Measurements from ENCODE around the gene CACNA1I.

Gene CACNA1I

GRCh38 chr22:39562839-39563489, 7.6 kb upstream of the CACNA1I start:
- TF ChIP-seq FOXM1 (IDR thresholded peaks at IDR 0.05; ENCODE audit: borderline replicate concordance, low read depth) (no peak), EGR1 (IDR thresholded peaks at IDR 0.05) (no peak), RAD21 (IDR thresholded peaks at IDR 0.05; ENCODE audit: low read depth) (no peak), MAX (IDR thresholded peaks at IDR 0.05) (no peak), ZBTB7A (IDR thresholded peaks at IDR 0.05; ENCODE audit: low read depth) (no peak), TAF1 (IDR thresholded peaks at IDR 0.05; ENCODE audit: low read depth) (no peak), CEBPB (IDR thresholded peaks at IDR 0.05) (no peak), USF1 (IDR thresholded peaks at IDR 0.05) (no peak), REST (IDR thresholded peaks at IDR 0.05; ENCODE audit: low read depth) (no peak), CREB1 (IDR thresholded peaks at IDR 0.05; ENCODE audit: low read depth) (no peak), TEAD4 (IDR thresholded peaks at IDR 0.05) (no peak), YY1 (IDR thresholded peaks at IDR 0.05; ENCODE audit: low read depth) (no peak)

GRCh38 chr22:39563571-39564428, 6.8 kb upstream of the CACNA1I start:
- no peak for TF ChIP-seq NFIC (IDR thresholded peaks at IDR 0.05)
- no peak for TF ChIP-seq FOXM1 (IDR thresholded peaks at IDR 0.05; ENCODE audit: borderline replicate concordance, low read depth)
- no peak for TF ChIP-seq RAD21 (IDR thresholded peaks at IDR 0.05; ENCODE audit: low read depth)
- TF ChIP-seq USF1 (IDR thresholded peaks at IDR 0.05) = no peak
- TF ChIP-seq TAF1 (IDR thresholded peaks at IDR 0.05; ENCODE audit: low read depth) = no peak
- TF ChIP-seq TCF12 (IDR thresholded peaks at IDR 0.05; ENCODE audit: low read depth) = no peak
- TF ChIP-seq MAX (IDR thresholded peaks at IDR 0.05) = no peak
- TF ChIP-seq CREB1 (IDR thresholded peaks at IDR 0.05; ENCODE audit: low read depth) = no peak
- no peak for TF ChIP-seq TEAD4 (IDR thresholded peaks at IDR 0.05)
- TF ChIP-seq ZBTB7A (IDR thresholded peaks at IDR 0.05; ENCODE audit: low read depth) = no peak

- TF ChIP-seq TEAD4 (IDR thresholded peaks at IDR 0.05) = no peak
- no peak for TF ChIP-seq FOXM1 (IDR thresholded peaks at IDR 0.05; ENCODE audit: borderline replicate concordance, low read depth)
- TF ChIP-seq USF1 (IDR thresholded peaks at IDR 0.05) = no peak
- no peak for TF ChIP-seq YY1 (IDR thresholded peaks at IDR 0.05; ENCODE audit: low read depth)
- no peak for TF ChIP-seq NFIC (IDR thresholded peaks at IDR 0.05)
- no peak for TF ChIP-seq MAX (IDR thresholded peaks at IDR 0.05)
- no peak for TF ChIP-seq RAD21 (IDR thresholded peaks at IDR 0.05; ENCODE audit: low read depth)
- TF ChIP-seq TAF1 (IDR thresholded peaks at IDR 0.05; ENCODE audit: low read depth) = no peak
- no peak for TF ChIP-seq CREB1 (IDR thresholded peaks at IDR 0.05; ENCODE audit: low read depth)
- no peak for TF ChIP-seq EP300 (IDR thresholded peaks at IDR 0.05; ENCODE audit: borderline replicate concordance)
- TF ChIP-seq REST (IDR thresholded peaks at IDR 0.05; ENCODE audit: low read depth) = no peak
- TF ChIP-seq TCF12 (IDR thresholded peaks at IDR 0.05; ENCODE audit: low read depth) = no peak
- TF ChIP-seq ZBTB7A (IDR thresholded peaks at IDR 0.05; ENCODE audit: low read depth) = no peak
- no peak for TF ChIP-seq EGR1 (IDR thresholded peaks at IDR 0.05)
- no peak for TF ChIP-seq CEBPB (IDR thresholded peaks at IDR 0.05)
Observed at GRCh38 chr22:39565414-39565944, 5.1 kb upstream of the CACNA1I start.

- no peak for TF ChIP-seq EP300 (IDR thresholded peaks at IDR 0.05; ENCODE audit: borderline replicate concordance)
- no peak for TF ChIP-seq TCF12 (IDR thresholded peaks at IDR 0.05; ENCODE audit: low read depth)
- no peak for TF ChIP-seq USF1 (IDR thresholded peaks at IDR 0.05)
- TF ChIP-seq EGR1 (IDR thresholded peaks at IDR 0.05) = no peak
- no peak for TF ChIP-seq TAF1 (IDR thresholded peaks at IDR 0.05; ENCODE audit: low read depth)
- TF ChIP-seq RAD21 (IDR thresholded peaks at IDR 0.05; ENCODE audit: low read depth) = no peak
- TF ChIP-seq NFIC (IDR thresholded peaks at IDR 0.05) = no peak
- TF ChIP-seq CEBPB (IDR thresholded peaks at IDR 0.05) = no peak
- no peak for TF ChIP-seq CREB1 (IDR thresholded peaks at IDR 0.05; ENCODE audit: low read depth)
- TF ChIP-seq ZBTB7A (IDR thresholded peaks at IDR 0.05; ENCODE audit: low read depth) = no peak
- no peak for TF ChIP-seq TEAD4 (IDR thresholded peaks at IDR 0.05)
- no peak for TF ChIP-seq YY1 (IDR thresholded peaks at IDR 0.05; ENCODE audit: low read depth)
- TF ChIP-seq FOXM1 (IDR thresholded peaks at IDR 0.05; ENCODE audit: borderline replicate concordance, low read depth) = no peak
- TF ChIP-seq MAX (IDR thresholded peaks at IDR 0.05) = no peak
- TF ChIP-seq REST (IDR thresholded peaks at IDR 0.05; ENCODE audit: low read depth) = no peak
Observed at GRCh38 chr22:39567135-39567946, 3.2 kb upstream of the CACNA1I start.

Data from Ishikawa (cell line).